Thoracic aorta (tissue), 2 donors: Measurements from ENCODE around the gene DOCK11. TPM values are rescaled to one million over a fixed set of nuclear protein-coding genes. Genes with fewer than 3 reads are reported as not detected.
"Not testable (repeated sequence)": the region's sequence is repeated elsewhere in the genome, so short reads cannot be mapped to it uniquely, and the experiment has no call there.

Experiments used
- ATAC-seq: fragments of 150-250 bp; one replicate; pipeline ENCODE4 v1.8.0; 2017; ENCODE audit warnings: low read depth; ENCODE audit not compliant: insufficient number of reproducible peaks, low FRiP score
- DNase-seq: peaks from one replicate; pipeline ENCODE4 v3.0.0-alpha.2; 2020; ENCODE audit warnings: low spot score
- H3K27ac ChIP-seq, 2 donors: fragments of 200-600 bp; sonication (generic); 1 replicate in 1 of 2; 2 replicates in 1 of 2; pipeline ENCODE4 v1.5.1; 2016; ENCODE audit warnings: mild to moderate bottlenecking in 2 of 2, moderate library complexity in 2 of 2
- H3K27me3 ChIP-seq: fragments of 200-600 bp; sonication (generic); replicated peaks from 2 replicates; pipeline ENCODE4 v1.6.0; 2016; ENCODE audit warnings: mild to moderate bottlenecking; ENCODE audit not compliant: insufficient read depth
- H3K36me3 ChIP-seq: fragments of 200-600 bp; sonication (generic); one replicate; pipeline ENCODE4 v1.5.1; 2016
- H3K4me1 ChIP-seq, 2 donors: fragments of 200-600 bp; sonication (generic); 1 replicate in 1 of 2; 2 replicates in 1 of 2; pipeline versions ENCODE4 v1.5.1 to v1.6.0; 2016; ENCODE audit warnings: low read depth in 2 of 2, mild to moderate bottlenecking in 1 of 2; ENCODE audit not compliant: control insufficient read depth in 1 of 2
- H3K4me3 ChIP-seq: fragments of 200-600 bp; sonication (generic); 2 replicates; pipeline ENCODE4 v1.5.1; 2016; ENCODE audit warnings: mild to moderate bottlenecking
- H3K9me3 ChIP-seq: fragments of 200-600 bp; sonication (generic); 2 replicates; pipeline ENCODE4 v1.5.1; 2016
- total RNA-seq, 2 donors: library from RNA; depleted of rRNA; stranded (reverse); fragments of >200 nt; gene quantifications; one replicate each; pipeline versions ENCODE4 v1.1.0 to v1.2.3, GENCODE V29; 2016
- TF ChIP-seq, protein P1 (sequence below): fragments of 200-600 bp; sonication (generic); IDR thresholded peaks from one replicate; pipeline ENCODE4 v1.5.1; 2019; ENCODE audit warnings: antibody characterized with exemption

DOCK11 gene
- total RNA-seq, 2 donors from 2014 or later = 30.6 to 45.8 TPM

DNA sequence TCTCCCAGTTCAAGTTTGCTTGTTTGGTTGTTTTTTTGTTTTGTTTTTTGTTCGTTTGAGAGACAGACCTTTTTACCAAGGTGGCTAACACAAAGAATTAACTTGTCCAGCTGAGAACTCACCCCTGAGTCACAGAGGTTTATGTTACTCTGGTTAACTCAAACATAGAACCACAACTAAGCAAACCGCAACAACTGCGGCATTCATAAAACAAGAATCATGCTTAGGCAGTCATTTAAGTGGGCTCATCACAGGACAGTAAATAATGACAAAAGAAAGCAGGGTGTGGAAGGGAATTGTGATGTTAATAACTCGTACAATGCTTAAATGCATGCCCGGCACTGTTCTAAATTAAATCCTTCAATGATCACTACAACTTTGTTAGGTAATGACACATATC lies 207.1 kb downstream of the DOCK11 start:
- H3K27ac ChIP-seq = no peak overlapping the region
- H3K4me1 ChIP-seq = no peaks in the 10 kb centered on the region
- TF ChIP-seq, protein P1, sequence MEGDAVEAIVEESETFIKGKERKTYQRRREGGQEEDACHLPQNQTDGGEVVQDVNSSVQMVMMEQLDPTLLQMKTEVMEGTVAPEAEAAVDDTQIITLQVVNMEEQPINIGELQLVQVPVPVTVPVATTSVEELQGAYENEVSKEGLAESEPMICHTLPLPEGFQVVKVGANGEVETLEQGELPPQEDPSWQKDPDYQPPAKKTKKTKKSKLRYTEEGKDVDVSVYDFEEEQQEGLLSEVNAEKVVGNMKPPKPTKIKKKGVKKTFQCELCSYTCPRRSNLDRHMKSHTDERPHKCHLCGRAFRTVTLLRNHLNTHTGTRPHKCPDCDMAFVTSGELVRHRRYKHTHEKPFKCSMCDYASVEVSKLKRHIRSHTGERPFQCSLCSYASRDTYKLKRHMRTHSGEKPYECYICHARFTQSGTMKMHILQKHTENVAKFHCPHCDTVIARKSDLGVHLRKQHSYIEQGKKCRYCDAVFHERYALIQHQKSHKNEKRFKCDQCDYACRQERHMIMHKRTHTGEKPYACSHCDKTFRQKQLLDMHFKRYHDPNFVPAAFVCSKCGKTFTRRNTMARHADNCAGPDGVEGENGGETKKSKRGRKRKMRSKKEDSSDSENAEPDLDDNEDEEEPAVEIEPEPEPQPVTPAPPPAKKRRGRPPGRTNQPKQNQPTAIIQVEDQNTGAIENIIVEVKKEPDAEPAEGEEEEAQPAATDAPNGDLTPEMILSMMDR = no peak
- DNase-seq = no peak
- H3K4me3 ChIP-seq = no peak overlapping the region
- no peaks in the 10 kb centered on the region for H3K9me3 ChIP-seq
- no peaks in the 10 kb centered on the region for H3K27me3 ChIP-seq
- no peak for ATAC-seq
- H3K36me3 ChIP-seq = no peaks in the 10 kb centered on the region

DNA sequence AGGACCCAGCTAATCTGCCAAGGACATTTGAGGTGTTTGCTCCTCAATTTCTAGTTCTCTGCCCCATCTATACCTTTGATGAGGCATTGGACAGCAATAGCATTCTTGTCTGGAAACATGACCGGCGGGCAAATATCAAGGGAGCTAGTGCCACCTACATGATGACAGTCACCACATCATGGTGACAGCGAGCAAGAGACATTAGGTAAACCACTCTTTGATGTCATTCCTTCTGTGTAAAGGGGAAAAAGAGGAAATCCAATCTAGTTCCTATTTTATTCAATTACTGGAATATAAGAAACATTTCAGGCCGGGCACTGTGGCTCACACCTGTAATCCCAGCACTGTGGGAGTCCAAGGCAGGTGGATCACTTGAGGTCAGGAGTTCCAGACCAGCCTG lies 211.1 kb downstream of the DOCK11 start:
- H3K9me3 ChIP-seq = no peaks in the 10 kb centered on the region
- H3K27ac ChIP-seq = no peak overlapping the region
- TF ChIP-seq, protein P1 = no peak
- DNase-seq (no peak), ATAC-seq (no peak)
- no peaks in the 10 kb centered on the region for H3K4me1 ChIP-seq
- H3K4me3 ChIP-seq = no peak overlapping the region
- no peaks in the 10 kb centered on the region for H3K27me3 ChIP-seq
- H3K36me3 ChIP-seq = no peaks in the 10 kb centered on the region

DNA sequence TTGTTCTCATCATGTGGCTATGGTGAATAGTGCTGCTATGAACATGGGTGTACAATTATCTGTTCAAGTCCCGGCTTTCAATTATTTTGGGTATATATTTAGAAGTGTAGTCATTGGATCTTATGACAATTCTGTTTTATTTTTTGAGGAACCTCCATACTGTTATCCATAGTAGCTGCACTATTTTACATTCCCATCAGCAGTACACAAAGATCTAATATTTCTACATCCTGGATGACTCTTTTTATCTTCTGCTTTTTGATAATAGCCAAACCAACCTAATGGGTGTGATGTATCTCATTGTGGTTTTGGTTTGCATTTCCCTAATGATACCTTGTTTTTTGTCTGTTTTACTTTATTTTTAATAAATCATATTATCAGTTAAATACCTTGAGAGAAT lies 218.9 kb downstream of the DOCK11 start:
- H3K9me3 ChIP-seq = no peaks in the 10 kb centered on the region
- DNase-seq = no peak
- no peaks in the 10 kb centered on the region for H3K36me3 ChIP-seq
- H3K4me3 ChIP-seq = no peak overlapping the region
- no peak for ATAC-seq
- no peaks in the 10 kb centered on the region for H3K27me3 ChIP-seq
- no peaks in the 10 kb centered on the region for H3K4me1 ChIP-seq
- no peak overlapping the region for H3K27ac ChIP-seq
- TF ChIP-seq, protein P1 = no peak

DNA sequence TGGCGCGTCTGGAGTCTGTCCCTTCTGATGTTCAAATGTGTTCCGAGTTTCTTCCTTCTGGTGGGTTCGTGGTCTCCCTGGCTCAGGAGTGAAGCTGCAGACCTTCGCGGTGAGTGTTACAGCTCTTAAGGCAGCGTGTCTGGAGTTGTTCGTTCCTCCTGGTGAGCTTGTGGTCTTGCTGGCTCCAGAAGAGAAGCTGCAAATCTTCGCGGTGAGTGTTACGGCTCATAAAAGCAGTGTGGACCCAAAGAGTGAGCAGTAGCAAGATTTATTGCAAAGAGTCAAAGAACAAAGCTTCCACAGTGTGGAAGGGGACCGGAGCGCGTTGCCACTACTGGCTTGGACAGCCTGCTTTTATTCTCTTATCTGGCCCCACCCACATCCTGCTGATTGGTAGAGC lies 220.3 kb downstream of the DOCK11 start:
- not testable (repeated sequence) for H3K36me3 ChIP-seq, ATAC-seq

DNA sequence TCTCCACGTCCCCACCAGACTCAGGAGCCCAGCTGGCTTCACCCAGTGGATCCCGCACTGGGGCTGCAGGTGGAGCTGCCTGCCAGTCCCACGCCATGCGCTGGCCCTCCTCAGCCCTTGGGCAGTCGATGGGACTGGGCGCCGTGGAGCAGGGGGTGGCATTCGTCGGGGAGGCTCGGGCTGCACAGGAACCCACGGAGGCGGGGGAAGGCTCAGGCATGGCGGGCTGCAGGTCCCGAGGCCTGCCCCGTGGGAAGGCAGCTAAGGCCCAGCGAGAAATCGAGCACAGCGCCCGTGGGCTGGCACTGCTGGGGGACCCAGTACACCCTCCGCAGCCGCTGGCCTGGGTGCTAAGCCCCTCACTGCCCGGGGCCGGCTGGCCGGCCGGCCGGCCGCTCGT lies 221.2 kb downstream of the DOCK11 start:
- not testable (repeated sequence) for H3K4me3 ChIP-seq, DNase-seq, H3K27me3 ChIP-seq, H3K9me3 ChIP-seq, H3K27ac ChIP-seq, H3K36me3 ChIP-seq, H3K4me1 ChIP-seq, ATAC-seq

More for the DNA sequence above, 220.3 kb downstream of the DOCK11 start:
- not testable (repeated sequence) for H3K27me3 ChIP-seq, H3K4me1 ChIP-seq, H3K4me3 ChIP-seq, H3K9me3 ChIP-seq, H3K27ac ChIP-seq, DNase-seq

DNA sequence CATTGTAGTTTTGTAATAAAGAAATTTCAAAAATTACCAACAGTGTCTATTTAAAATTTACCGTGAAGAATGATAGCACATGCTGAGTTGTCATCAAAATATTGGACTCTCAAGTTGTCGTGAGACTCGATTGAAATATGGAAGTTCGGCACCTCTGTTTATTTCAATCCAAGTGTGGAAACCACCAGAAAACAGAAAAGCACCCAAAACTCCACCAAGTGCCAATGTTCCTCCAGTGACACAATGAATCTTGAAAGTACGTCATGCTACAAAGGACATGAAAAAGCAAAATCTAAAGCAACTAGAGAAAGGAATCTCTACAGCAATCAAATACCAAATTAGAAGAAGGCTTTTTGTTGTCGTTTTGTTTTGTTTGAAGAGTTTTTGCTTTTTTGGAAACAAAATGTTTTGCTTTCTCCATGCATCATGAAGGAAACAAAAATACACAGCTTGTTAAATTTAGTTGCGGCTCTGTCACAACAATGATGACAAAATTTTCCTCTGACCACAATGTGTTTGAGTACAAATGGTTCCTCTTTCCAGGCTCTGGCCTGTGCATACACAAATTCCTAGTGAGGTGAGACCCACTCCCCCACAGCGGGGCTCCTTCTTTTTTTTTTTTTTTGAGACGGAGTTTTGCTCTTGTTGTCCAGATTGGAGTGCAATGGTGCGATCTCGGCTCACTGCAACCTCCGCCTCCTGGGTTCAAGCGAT lies 222.2 kb downstream of the DOCK11 start:
- TF ChIP-seq, protein P1 = no peak
- H3K4me1 ChIP-seq = no peaks in the 10 kb centered on the region
- no peaks in the 10 kb centered on the region for H3K9me3 ChIP-seq
- ATAC-seq (no peak), DNase-seq (no peak)
- H3K27ac ChIP-seq = no peak overlapping the region
- H3K4me3 ChIP-seq = no peak overlapping the region
- H3K36me3 ChIP-seq = no peaks in the 10 kb centered on the region
- no peaks in the 10 kb centered on the region for H3K27me3 ChIP-seq
